IMR-90 (cell line): ENCODE measurements around the gene ERV3-1. TPM values are rescaled to one million over a fixed set of nuclear protein-coding genes. Genes with fewer than 3 reads are reported as not detected.

Experiments used
- ATAC-seq: fragments of 200-7000 bp; cut with Tn5 transposase; 2 replicates; pipeline ENCODE4 v1.9.1; 2020; ENCODE audit warnings: low read depth, mild to moderate bottlenecking, moderate library complexity
- BruUV-seq: library from RNA; stranded (reverse); fragments of 400-500 nt; replicated peaks from 2 replicates; lab custom pipeline; 2021; lab: Mats Ljungman, UMichigan
- CTCF ChIA-PET: fragments of 300-600 bp; formaldehyde crosslinking; extraction: SDS; loops from one replicate; lab custom pipeline; 2021; ENCODE audit warnings: antibody characterized with exemption; lab: Yijun Ruan, JAX
- POLR2A ChIA-PET: fragments of 300-600 bp; sonication (Branson Sonifier 250); formaldehyde crosslinking; loops from one replicate; lab custom pipeline; 2022; ENCODE audit warnings: antibody characterized with exemption; ENCODE audit not compliant: unreplicated experiment; lab: Charles Lee
- DNase-seq: peaks from one replicate; pipeline ENCODE4 v3.0.0; 2013
- H2AFZ ChIP-seq: replicated peaks from 2 replicates; pipeline ENCODE3; 2013; ENCODE audit warnings: low read length, mild to moderate bottlenecking; ENCODE audit not compliant: poor library complexity
- H2AK5ac ChIP-seq: 2 replicates; pipeline ENCODE4 v1.6.1; 2013; ENCODE audit warnings: low read depth, low read length, inconsistent platforms
- H2AK9ac ChIP-seq: replicated peaks from 2 replicates; pipeline ENCODE3; 2013; ENCODE audit warnings: mild to moderate bottlenecking, low read depth, low read length, moderate library complexity; ENCODE audit not compliant: poor library complexity
- H2BK120ac ChIP-seq: 2 replicates; pipeline ENCODE4 v1.6.1; 2013; ENCODE audit warnings: low read depth, low read length, inconsistent platforms
- H2BK15ac ChIP-seq: 3 replicates; pipeline ENCODE4 v1.6.1; 2013; ENCODE audit warnings: low read depth, low read length, inconsistent platforms
- H2BK20ac ChIP-seq: 2 replicates; pipeline ENCODE4 v1.6.1; 2013; ENCODE audit warnings: low read depth, mild to moderate bottlenecking, inconsistent platforms, low read length, moderate library complexity
- H2BK5ac ChIP-seq: 2 replicates; pipeline ENCODE4 v1.6.1; 2013; ENCODE audit warnings: mild to moderate bottlenecking, low read depth, low read length, inconsistent platforms; ENCODE audit not compliant: poor library complexity, severe bottlenecking
- H3K14ac ChIP-seq: replicated peaks from 2 replicates; pipeline ENCODE4 v1.6.1; 2013; ENCODE audit warnings: low read depth, low read length, inconsistent platforms
- H3K18ac ChIP-seq: 2 replicates; pipeline ENCODE4 v1.6.1; 2013; ENCODE audit warnings: low read depth, low read length, control low read depth
- H3K23ac ChIP-seq: 2 replicates; pipeline ENCODE4 v1.6.1; 2013; ENCODE audit warnings: low read depth, low read length, inconsistent platforms
- H3K27ac ChIP-seq: 2 replicates; pipeline ENCODE4 v1.5.1; 2013; ENCODE audit warnings: mild to moderate bottlenecking, control low read depth, low read length; ENCODE audit not compliant: insufficient read depth
- H3K27me3 ChIP-seq: 2 replicates; pipeline ENCODE4 v1.6.1; 2013; ENCODE audit warnings: low read length; ENCODE audit not compliant: control insufficient read depth, insufficient read depth
- H3K36me3 ChIP-seq: 2 replicates; pipeline ENCODE4 v1.6.1; 2013; ENCODE audit warnings: low read length, mixed read lengths; ENCODE audit not compliant: control insufficient read depth, insufficient read depth
- H3K4ac ChIP-seq: 2 replicates; pipeline ENCODE4 v1.6.1; 2013; ENCODE audit warnings: low read depth, low read length, inconsistent platforms
- H3K4me1 ChIP-seq: 2 replicates; pipeline ENCODE4 v1.6.1; 2013; ENCODE audit warnings: low read length, mixed read lengths; ENCODE audit not compliant: control insufficient read depth, insufficient read depth
- H3K4me2 ChIP-seq: 2 replicates; pipeline ENCODE4 v1.6.1; 2013; ENCODE audit warnings: low read depth, mild to moderate bottlenecking, control low read depth, low read length, moderate library complexity
- H3K4me3 ChIP-seq: 2 replicates; pipeline ENCODE4 v1.5.1; 2013; ENCODE audit warnings: low read depth, mild to moderate bottlenecking, control low read depth, low read length, moderate library complexity; ENCODE audit not compliant: insufficient read depth
- H3K56ac ChIP-seq: 2 replicates; pipeline ENCODE4 v1.6.1; 2013; ENCODE audit warnings: low read length, inconsistent platforms; ENCODE audit not compliant: insufficient read depth; ENCODE audit errors: extremely low read depth
- H3K79me1 ChIP-seq, 2 experiments: 2 replicates each; pipeline ENCODE4 v1.6.1; 2013; ENCODE audit warnings: low read length in 2 of 2, inconsistent platforms in 1 of 2, low read depth in 1 of 2
- H3K9ac ChIP-seq: 2 replicates; pipeline ENCODE4 v1.6.1; 2013; ENCODE audit warnings: low read depth, low read length, control low read depth
- H3K9me1 ChIP-seq: 2 replicates; pipeline ENCODE4 v1.6.1; 2013; ENCODE audit warnings: low read length, inconsistent platforms; ENCODE audit not compliant: insufficient read depth
- H3K9me3 ChIP-seq: 2 replicates; pipeline ENCODE4 v1.6.1; 2013; ENCODE audit warnings: low read length; ENCODE audit not compliant: control insufficient read depth, insufficient read depth
- H4K20me1 ChIP-seq: 2 replicates; pipeline ENCODE4 v1.6.1; 2013; ENCODE audit warnings: low read length, inconsistent platforms; ENCODE audit not compliant: insufficient read depth
- H4K5ac ChIP-seq: 2 replicates; pipeline ENCODE4 v1.6.1; 2013; ENCODE audit warnings: mild to moderate bottlenecking, low read depth, low read length, control low read depth
- H4K8ac ChIP-seq, 2 experiments: 2 replicates each; pipeline ENCODE4 v1.6.1; 2013; ENCODE audit warnings: low read depth in 2 of 2, low read length in 2 of 2, control low read depth in 1 of 2, inconsistent platforms in 1 of 2
- H4K91ac ChIP-seq: 2 replicates; pipeline ENCODE4 v1.6.1; 2013; ENCODE audit warnings: low read depth, low read length, inconsistent platforms; ENCODE audit not compliant: insufficient read depth
- BHLHE40 ChIP-seq: fragments of 150-350 bp; IDR thresholded peaks from 2 replicates; pipeline ENCODE4 v1.6.1; 2016; ENCODE audit warnings: mild to moderate bottlenecking, low read depth, low read length
- CEBPB ChIP-seq: IDR thresholded peaks from 2 replicates; pipeline ENCODE4 v1.6.1; 2012; ENCODE audit warnings: low read depth, low read length, improper control_type of control experiment
- CHD1 ChIP-seq: IDR thresholded peaks from 2 replicates; pipeline ENCODE4 v1.6.1; 2012; ENCODE audit warnings: low read depth, low read length, improper control_type of control experiment
- ELK1 ChIP-seq: fragments of 150-350 bp; IDR thresholded peaks from 2 replicates; pipeline ENCODE4 v1.6.1; 2016; ENCODE audit warnings: low read depth, mild to moderate bottlenecking, low read length, moderate library complexity, borderline replicate concordance
- FOS ChIP-seq: fragments of 150-350 bp; IDR thresholded peaks from 2 replicates; pipeline ENCODE4 v1.6.1; 2016; ENCODE audit warnings: low read depth, low read length
- MAFK ChIP-seq: IDR thresholded peaks from 2 replicates; pipeline ENCODE4 v1.6.1; 2012; ENCODE audit warnings: low read depth, low read length, improper control_type of control experiment
- MAZ ChIP-seq: IDR thresholded peaks from 2 replicates; pipeline ENCODE4 v1.6.1; 2012; ENCODE audit warnings: low read depth, mild to moderate bottlenecking, low read length, improper control_type of control experiment, moderate library complexity, borderline replicate concordance
- MXI1 ChIP-seq: IDR thresholded peaks from 2 replicates; pipeline ENCODE4 v1.6.1; 2012; ENCODE audit warnings: low read depth, mild to moderate bottlenecking, low read length, moderate library complexity, borderline replicate concordance
- NFE2L2 ChIP-seq: fragments of 150-350 bp; IDR thresholded peaks from 2 replicates; pipeline ENCODE4 v1.6.1; 2016; ENCODE audit warnings: low read depth, mild to moderate bottlenecking, low read length
- POLR2A ChIP-seq: IDR thresholded peaks from 2 replicates; pipeline ENCODE4 v1.6.1; 2012; ENCODE audit warnings: mild to moderate bottlenecking, low read depth, low read length
- RFX5 ChIP-seq: IDR thresholded peaks from 2 replicates; pipeline ENCODE4 v1.8.0; 2012; ENCODE audit warnings: low read depth, mild to moderate bottlenecking, low read length, moderate library complexity
- SMC3 ChIP-seq: fragments of 150-350 bp; IDR thresholded peaks from 2 replicates; pipeline ENCODE4 v1.6.1; 2016; ENCODE audit warnings: low read depth, mild to moderate bottlenecking, antibody characterized with exemption, low read length, moderate library complexity
- USF2 ChIP-seq: fragments of 150-350 bp; IDR thresholded peaks from 2 replicates; pipeline ENCODE4 v1.6.1; 2017; ENCODE audit warnings: mild to moderate bottlenecking, antibody characterized with exemption, low read length, low read depth
- WGBS, 2 experiments: methylation state at CpG; one replicate each; pipeline versions ENCODE4 v1.1.5 to v1.1.7; 2013; ENCODE audit warnings: missing lambda C conversion rate in 2 of 2; ENCODE audit not compliant: insufficient read length in 1 of 2; ENCODE audit errors: extremely low coverage in 2 of 2; 5-methylcytosine and 5-hydroxymethylcytosine counted together
- dilution Hi-C: fragments of 300-500 bp; cut with HindIII; formaldehyde crosslinking; loops from one replicate; pipeline ENCODE4 v1.14.3; 2018; ENCODE audit warnings: low sequenced_read_pairs; ENCODE audit not compliant: unreplicated experiment
- in situ Hi-C: fragments of 300-500 bp; cut with MboI; formaldehyde crosslinking; loops from 3 replicates; pipeline ENCODE4 v1.14.3; 2019; ENCODE audit warnings: low sequenced_read_pairs, inconsistent platforms, mixed read lengths
- intact Hi-C: fragments of 100-400 bp; cut with micrococcal nuclease; formaldehyde crosslinking; loops from 2 replicates; pipeline ENCODE4 v1.10.0; 2022
- polyA plus RNA-seq, 3 experiments: library from polyadenylated mRNA; depleted of rRNA; stranded (reverse); fragments of >200 nt; gene quantifications; 2 replicates each; pipeline ENCODE4 v1.2.3, GENCODE V29; 2012; ENCODE audit warnings: low replicate concordance in 1 of 3
- total RNA-seq: library from RNA; depleted of rRNA; stranded (reverse); fragments of >200 nt; gene quantifications from 2 replicates; pipeline ENCODE4 v1.2.3, GENCODE V29; 2012

Gene ERV3-1
- total and polyA plus RNA-seq, 2 of the 4 experiments (the other 2 are of a cell fraction), result 7.0 to 11.8 TPM

- no peak for TF ChIP-seq USF2
These were observed 7.1 kb downstream of the ERV3-1 start (continued) for GRCh38 chr7:64999165-65000004.

GRCh38 chr7:64998865-64999164 is 7.7 kb downstream of the ERV3-1 start:
- ATAC-seq (no peak), DNase-seq (no peak)
- intact Hi-C loops, result no loop called here
- Histone ChIP-seq H2BK15ac (no peak overlapping the region), H3K36me3 (peaks cover 33% of the 10 kb centered on the region), H3K4me3 (no peak overlapping the region), H3K27ac (no peak overlapping the region), H3K4me1 (no peaks in the 10 kb centered on the region; the same call in 1 of the 2 replicates), H3K79me1 (peaks cover 16 to 20% of the 10 kb centered on the region in 2 experiments; a peak in 3 of 4 replicates), H3K9me1 (no peaks in the 10 kb centered on the region), H4K91ac (no peak overlapping the region), H2BK20ac (no peak overlapping the region), H2BK120ac (no peak overlapping the region), H4K20me1 (no peaks in the 10 kb centered on the region; the same call in 1 of the 2 replicates), H2AK9ac (no peak overlapping the region), H3K9me3 (peaks cover 59% of the 10 kb centered on the region), H4K5ac (no peak overlapping the region), H3K14ac (no peak overlapping the region), H4K8ac (no peak overlapping the region), H3K23ac (no peak overlapping the region), H3K4ac (no peak overlapping the region), H2AK5ac (no peak overlapping the region), H2BK5ac (no peak overlapping the region), H3K18ac (no peak overlapping the region), H3K4me2 (no peak overlapping the region), H2AFZ (no peak overlapping the region), H3K9ac (no peak overlapping the region), H3K56ac (no peak overlapping the region), H3K27me3 (no peaks in the 10 kb centered on the region)
- CTCF ChIA-PET, result no interaction called here
- in situ Hi-C loops, result no loop called here
- POLR2A ChIA-PET, result no interaction called here
- no CpG with 5 or more reads among the region's 7 CpGs for WGBS, 2 experiments
- dilution Hi-C loops, result no loop called here
- no TSS peak for BruUV-seq
- TF ChIP-seq RFX5 (no peak), MAFK (no peak), USF2 (no peak), BHLHE40 (no peak), CHD1 (no peak), MAZ (no peak), MXI1 (no peak), FOS (no peak), SMC3 (no peak), POLR2A (no peak), NFE2L2 (no peak), CEBPB (no peak), ELK1 (no peak)
